CD14-positive monocyte (primary cell): ENCODE results near the gene RANBP2. TPM values are rescaled to one million over a fixed set of nuclear protein-coding genes. Genes with fewer than 3 reads are reported as not detected.

Experiments used
- DNase-seq, 3 donors: peaks; one replicate each; pipeline ENCODE4 v3.0.0-alpha.2; 2011 to 2022
- H2AFZ ChIP-seq: 2 replicates; pipeline ENCODE4 v1.6.0; 2012; ENCODE audit warnings: mild to moderate bottlenecking, low read depth, low read length, inconsistent platforms; ENCODE audit not compliant: insufficient read depth, poor library complexity, severe bottlenecking
- H3K27ac ChIP-seq, 2 donors: 1 replicate in 1 of 2; 2 replicates in 1 of 2; pipeline ENCODE4 v1.5.1; 2012 to 2013; ENCODE audit warnings: low read length in 2 of 2, control low read depth in 1 of 2, inconsistent platforms in 1 of 2, low read depth in 1 of 2, mild to moderate bottlenecking in 1 of 2
- H3K27me3 ChIP-seq, 2 donors: one replicate each; pipeline versions ENCODE4 v1.6.0 to v1.6.1; 2011 to 2013; ENCODE audit warnings: low read length in 2 of 2; ENCODE audit not compliant: control insufficient read depth in 2 of 2, insufficient read depth in 2 of 2
- H3K36me3 ChIP-seq, 2 donors: replicated peaks in 1 of 2; 1 replicate in 1 of 2; 2 replicates in 1 of 2; pipeline versions ENCODE4 v1.5.1 to v1.6.1; 2012 to 2013; ENCODE audit warnings: low read length in 2 of 2, control low read depth in 1 of 2, inconsistent platforms in 1 of 2, mild to moderate bottlenecking in 1 of 2; ENCODE audit not compliant: insufficient read depth in 2 of 2, control insufficient read depth in 1 of 2
- H3K4me1 ChIP-seq, 2 donors: 1 replicate in 1 of 2; 2 replicates in 1 of 2; pipeline versions ENCODE4 v1.5.1 to v1.6.1; 2012 to 2013; ENCODE audit warnings: low read length in 2 of 2, control low read depth in 1 of 2, inconsistent platforms in 1 of 2, mild to moderate bottlenecking in 1 of 2, moderate library complexity in 1 of 2; ENCODE audit not compliant: insufficient read depth in 2 of 2, control insufficient read depth in 1 of 2
- H3K4me2 ChIP-seq: replicated peaks from 2 replicates; pipeline ENCODE3; 2012; ENCODE audit warnings: low read length, moderate library complexity, mild to moderate bottlenecking; ENCODE audit not compliant: poor library complexity, severe bottlenecking; ENCODE audit errors: extremely low read depth
- H3K4me3 ChIP-seq, 3 experiments: fragments of 200-600 bp in 1 of 3; sonication (generic) in 1 of 3; replicated peaks in 1 of 3; 1 replicate in 2 of 3; 2 replicates in 1 of 3; pipeline ENCODE4 v1.5.1; 2011 to 2013; ENCODE audit warnings: low read length in 3 of 3, mild to moderate bottlenecking in 3 of 3, control low read depth in 2 of 3, low read depth in 2 of 3, inconsistent platforms in 1 of 3, moderate library complexity in 1 of 3
- H3K79me2 ChIP-seq: 2 replicates; pipeline ENCODE4 v1.6.0; 2012; ENCODE audit warnings: mild to moderate bottlenecking, control low read depth, inconsistent platforms, low read length, moderate library complexity; ENCODE audit not compliant: insufficient read depth
- H3K9ac ChIP-seq: 2 replicates; pipeline ENCODE4 v1.6.0; 2017; ENCODE audit warnings: low read length, mild to moderate bottlenecking; ENCODE audit not compliant: insufficient read depth, poor library complexity, severe bottlenecking
- H3K9me3 ChIP-seq, 2 donors: replicated peaks in 1 of 2; 1 replicate in 1 of 2; 2 replicates in 1 of 2; pipeline versions ENCODE4 v1.5.1 to v1.6.1; 2012 to 2013; ENCODE audit warnings: low read length in 2 of 2, control low read depth in 1 of 2; ENCODE audit not compliant: control insufficient read depth in 1 of 2, insufficient read depth in 1 of 2
- H4K20me1 ChIP-seq: 2 replicates; pipeline ENCODE4 v1.6.0; 2012; ENCODE audit warnings: mild to moderate bottlenecking, low read length, control low read depth, moderate library complexity; ENCODE audit not compliant: insufficient read depth
- H3K27ac Mint-ChIP-seq, 7 donors: one replicate each; pipeline ENCODE4 v1.8.0; 2020; ENCODE audit warnings: mild to moderate bottlenecking in 7 of 7, mixed read lengths in 7 of 7, moderate library complexity in 6 of 7, inconsistent platforms in 2 of 7
- H3K27me3 Mint-ChIP-seq, 3 donors: one replicate each; pipeline ENCODE4 v1.8.0; 2021 to 2022; ENCODE audit warnings: low read depth in 3 of 3, mild to moderate bottlenecking in 3 of 3, mixed read lengths in 3 of 3, moderate library complexity in 3 of 3, inconsistent platforms in 1 of 3
- H3K36me3 Mint-ChIP-seq, 2 donors: one replicate each; pipeline ENCODE4 v1.8.0; 2020; ENCODE audit warnings: mixed read lengths in 2 of 2, inconsistent platforms in 1 of 2, mild to moderate bottlenecking in 1 of 2
- H3K4me1 Mint-ChIP-seq: one replicate; pipeline ENCODE4 v1.8.0; 2020; ENCODE audit warnings: mild to moderate bottlenecking, mixed read lengths
- H3K4me3 Mint-ChIP-seq, 2 donors: one replicate each; pipeline ENCODE4 v1.8.0; 2020; ENCODE audit warnings: mild to moderate bottlenecking in 2 of 2, mixed read lengths in 2 of 2, moderate library complexity in 1 of 2
- H3K9me3 Mint-ChIP-seq, 7 donors: one replicate each; pipeline ENCODE4 v1.8.0; 2020 to 2022; ENCODE audit warnings: mixed read lengths in 7 of 7, mild to moderate bottlenecking in 6 of 7, moderate library complexity in 6 of 7, inconsistent platforms in 2 of 7
- CTCF ChIP-seq: fragments of 200-600 bp; IDR thresholded peaks from one replicate; pipeline ENCODE4 v1.8.0; 2022; ENCODE audit warnings: antibody characterized with exemption, mild to moderate bottlenecking
- WGBS: methylation state at CpG from one replicate; pipeline ENCODE4 v1.1.5; 2013; ENCODE audit warnings: missing lambda C conversion rate; ENCODE audit not compliant: insufficient coverage; 5-methylcytosine and 5-hydroxymethylcytosine counted together
- intact Hi-C, 2 donors: fragments of 100-400 bp; cut with micrococcal nuclease; formaldehyde crosslinking; loops; one replicate each; pipeline versions ENCODE4 v1.15.0 to v1.15.1; 2023
- polyA plus RNA-seq, 3 donors: library from polyadenylated mRNA; depleted of rRNA in 1 of 3; unstranded in 2 of 3; stranded (reverse) in 1 of 3; fragments of 300-500 nt in 2 of 3; fragments of >200 nt in 1 of 3; fragmentation: Illumina TruSeq in 2 of 3; gene quantifications; 1 replicate in 2 of 3; 2 replicates in 1 of 3; pipeline ENCODE4 v1.2.3, GENCODE V29; 2012 to 2021

The RANBP2 gene
- polyA plus RNA-seq, 3 donors: 6.8 to 7.3 (median 7.0) TPM

GRCh38 chr2:108806371-108807113, 87.3 kb downstream of the RANBP2 start:
- H3K27ac Mint-ChIP-seq: peak overlapping the region in 1 of 7 donors; percentile 38
- whole genome bisulfite sequencing: 100% methylated on average over 1 of the region's 6 CpGs
- DNase-seq: no peak
- no peak overlapping the region for H2AFZ ChIP-seq
- no peak for TF ChIP-seq CTCF
- peaks cover 34 to 50% of the 10 kb centered on the region in 2 donors for H3K36me3 Mint-ChIP-seq
- H3K9ac ChIP-seq: no peak overlapping the region
- H3K27me3 Mint-ChIP-seq: no peaks in the 10 kb centered on the region
- H3K4me1 Mint-ChIP-seq: no peaks in the 10 kb centered on the region
- peaks cover 6 to 20% of the 10 kb centered on the region in 2 donors for H3K9me3 ChIP-seq
- H3K4me1 ChIP-seq: no peaks in the 10 kb centered on the region
- no peak overlapping the region for H3K27ac ChIP-seq
- peaks cover 4 to 32% of the 10 kb centered on the region in 2 donors for H3K36me3 ChIP-seq
- H3K4me3 Mint-ChIP-seq: no peak overlapping the region
- peaks cover 13 to 27% (median 21%) of the 10 kb centered on the region in 7 donors for H3K9me3 Mint-ChIP-seq
- H3K4me2 ChIP-seq: no peak overlapping the region
- no peaks in the 10 kb centered on the region for H4K20me1 ChIP-seq
- no peaks in the 10 kb centered on the region for H3K79me2 ChIP-seq
- intact Hi-C loops: no loop called here
- H3K27me3 ChIP-seq: no peaks in the 10 kb centered on the region
- H3K4me3 ChIP-seq: no peak overlapping the region

- Histone ChIP-seq H3K4me2 (no peak overlapping the region), H3K27ac (no peak overlapping the region), H3K27me3 (no peaks in the 10 kb centered on the region), H3K9me3 (peaks cover 6 to 20% of the 10 kb centered on the region in 2 donors), H4K20me1 (no peaks in the 10 kb centered on the region), H3K79me2 (no peaks in the 10 kb centered on the region), H2AFZ (no peak overlapping the region), H3K4me3 (no peak overlapping the region), H3K4me1 (no peaks in the 10 kb centered on the region), H3K9ac (no peak overlapping the region), H3K36me3 (peaks cover 0 to 27% of the 10 kb centered on the region in 2 donors)
- Mint-ChIP-seq H3K36me3 (peaks cover 38 to 48% of the 10 kb centered on the region in 2 donors), H3K27ac (no peak overlapping the region), H3K27me3 (no peaks in the 10 kb centered on the region), H3K9me3 (peaks cover 13 to 27% (median 21%) of the 10 kb centered on the region in 7 donors), H3K4me3 (no peak overlapping the region), H3K4me1 (no peaks in the 10 kb centered on the region)
- no peak for DNase-seq
- intact Hi-C loops: no loop called here
- TF ChIP-seq CTCF: no peak
- WGBS: 100% methylated on average over 1 of the region's 3 CpGs
Observed at GRCh38 chr2:108809936-108810335, 90.7 kb downstream of the RANBP2 start.
